Ovary (tissue), 9 donors: ENCODE data around the gene DUSP12. TPM values are rescaled to one million over a fixed set of nuclear protein-coding genes. Genes with fewer than 3 reads are reported as not detected.

Experiments used
- DNase-seq, 5 donors: peaks; one replicate each; pipeline ENCODE4 v3.0.0-alpha.2; 2019 to 2020
- H3K27ac ChIP-seq, 2 donors: fragments of 200-600 bp; one replicate each; pipeline versions ENCODE4 v1.5.1 to v1.8.0; 2019 to 2022
- H3K27me3 ChIP-seq: fragments of 200-600 bp; one replicate; pipeline ENCODE4 v1.8.0; 2022
- H3K36me3 ChIP-seq: fragments of 200-600 bp; sonication (generic); one replicate; pipeline ENCODE4 v1.5.1; 2019
- H3K4me1 ChIP-seq: one replicate; pipeline ENCODE4 v1.8.1; 2013; ENCODE audit warnings: mild to moderate bottlenecking, moderate library complexity; ENCODE audit not compliant: insufficient read depth
- H3K4me3 ChIP-seq: fragments of 200-600 bp; sonication (generic); one replicate; pipeline ENCODE4 v1.5.1; 2017
- H3K9me3 ChIP-seq, 2 donors: fragments of 200-600 bp in 1 of 2; sonication (generic) in 1 of 2; one replicate each; pipeline versions ENCODE4 v1.5.1 to v1.8.1; 2013 to 2019; ENCODE audit warnings: mild to moderate bottlenecking in 1 of 2, moderate library complexity in 1 of 2
- EP300 ChIP-seq: sonication (generic); formaldehyde crosslinking; IDR thresholded peaks from one replicate; pipeline ENCODE4 v1.6.1; 2017; ENCODE audit warnings: antibody characterized with exemption
- POLR2A ChIP-seq: fragments of 450-650 bp; IDR thresholded peaks from one replicate; pipeline ENCODE4 v1.6.1; 2017; ENCODE audit warnings: antibody characterized with exemption, mild to moderate bottlenecking, moderate library complexity
- WGBS, 3 donors: extraction: QIAGEN DNeasy Blood & Tissue Kit in 1 of 3; methylation state at CpG; one replicate each; pipeline versions ENCODE4 v1.1.5 to v1.1.7; 2013 to 2017; 5-methylcytosine and 5-hydroxymethylcytosine counted together
- intact Hi-C, 4 donors: fragments of 100-400 bp; cut with DNase I; formaldehyde crosslinking; loops; one replicate each; pipeline versions ENCODE4 v1.11.0 to v1.15.1; 2022 to 2023
- polyA plus RNA-seq, 2 donors: library from polyadenylated mRNA; stranded (reverse); fragments of 200-250 nt in 1 of 2; fragments of 350-450 nt in 1 of 2; fragmentation: Illumina TruSeq in 1 of 2; extraction: RNeasy Lipid Tissue Mini Kit (QIAGEN cat#74804) in 1 of 2; gene quantifications; one replicate each; pipeline ENCODE4 v1.2.3, GENCODE V29; 2013 to 2014
- total RNA-seq, 7 donors: library from RNA; depleted of rRNA in 2 of 7; stranded (reverse); fragments of >200 nt in 2 of 7; fragmentation: NEBNext Ultra II Directional in 3 of 7; extraction: Animal tissue kit (Norgen Biotek cat#: 25700) in 3 of 7; gene quantifications; one replicate each; pipeline versions ENCODE4 v1.1.0 to v1.2.4, GENCODE V29; 2016 to 2023
- TF ChIP-seq, protein P1 (sequence below), 3 donors: fragments of 450-650 bp in 2 of 3; fragments of 200-600 bp in 1 of 3; IDR thresholded peaks; one replicate each; pipeline versions ENCODE4 v1.5.1 to v1.8.0; 2016 to 2022; ENCODE audit warnings: antibody characterized with exemption in 3 of 3, mild to moderate bottlenecking in 1 of 3
- donor health status: DM: no; HTN: no; CAD: no; lungs with moderate emphysema.
- donor health status: DM: no; HTN: no; CAD: no.
- donor health status: Bipolar disorder and iron deficiency.
- donor health status: DM: yes; HTN: yes; CAD: no.
- donor health status: DM: no; HTN: no; CAD: no.
- donor health status: DM: yes; HTN: yes; CAD: no.

Gene DUSP12
- total and polyA plus RNA-seq, 9 donors: 15.0 to 28.9 (median 19.8) TPM

DNA sequence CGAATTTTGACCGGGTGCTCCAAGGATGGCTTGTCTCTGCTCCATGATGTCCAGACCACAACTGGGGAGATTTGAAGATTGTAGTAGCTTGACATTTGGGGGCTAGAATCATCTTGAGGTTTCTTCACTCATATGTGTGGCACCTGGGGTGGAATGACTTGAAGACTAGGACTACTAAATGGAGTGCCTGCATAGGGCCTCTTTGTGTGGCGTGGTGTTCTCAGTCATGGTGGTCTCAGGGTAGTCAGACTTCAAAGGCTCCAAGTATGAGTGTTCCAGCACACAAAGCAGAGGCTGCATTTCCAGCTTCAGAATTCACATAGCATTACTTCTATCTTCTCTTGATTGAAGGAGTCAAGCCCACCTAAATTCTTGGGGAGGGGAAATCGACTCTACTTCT, 33.3 kb downstream of the DUSP12 start:
- Histone ChIP-seq H3K4me1 (no peaks in the 10 kb centered on the region), H3K36me3 (no peaks in the 10 kb centered on the region), H3K27ac (no peak overlapping the region), H3K4me3 (no peak overlapping the region), H3K27me3 (no peaks in the 10 kb centered on the region), H3K9me3 (no peaks in the 10 kb centered on the region)
- no peak for TF ChIP-seq POLR2A
- TF ChIP-seq, protein P1, sequence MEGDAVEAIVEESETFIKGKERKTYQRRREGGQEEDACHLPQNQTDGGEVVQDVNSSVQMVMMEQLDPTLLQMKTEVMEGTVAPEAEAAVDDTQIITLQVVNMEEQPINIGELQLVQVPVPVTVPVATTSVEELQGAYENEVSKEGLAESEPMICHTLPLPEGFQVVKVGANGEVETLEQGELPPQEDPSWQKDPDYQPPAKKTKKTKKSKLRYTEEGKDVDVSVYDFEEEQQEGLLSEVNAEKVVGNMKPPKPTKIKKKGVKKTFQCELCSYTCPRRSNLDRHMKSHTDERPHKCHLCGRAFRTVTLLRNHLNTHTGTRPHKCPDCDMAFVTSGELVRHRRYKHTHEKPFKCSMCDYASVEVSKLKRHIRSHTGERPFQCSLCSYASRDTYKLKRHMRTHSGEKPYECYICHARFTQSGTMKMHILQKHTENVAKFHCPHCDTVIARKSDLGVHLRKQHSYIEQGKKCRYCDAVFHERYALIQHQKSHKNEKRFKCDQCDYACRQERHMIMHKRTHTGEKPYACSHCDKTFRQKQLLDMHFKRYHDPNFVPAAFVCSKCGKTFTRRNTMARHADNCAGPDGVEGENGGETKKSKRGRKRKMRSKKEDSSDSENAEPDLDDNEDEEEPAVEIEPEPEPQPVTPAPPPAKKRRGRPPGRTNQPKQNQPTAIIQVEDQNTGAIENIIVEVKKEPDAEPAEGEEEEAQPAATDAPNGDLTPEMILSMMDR (IDR thresholded peaks at IDR 0.05): no peak
- TF ChIP-seq EP300: no peak
- WGBS, 3 donors: 97 to 100% (median 99%) methylated on average over 4 of the region's 4 CpGs
- intact Hi-C loops: no loop called here
- DNase-seq: no peak

DNA sequence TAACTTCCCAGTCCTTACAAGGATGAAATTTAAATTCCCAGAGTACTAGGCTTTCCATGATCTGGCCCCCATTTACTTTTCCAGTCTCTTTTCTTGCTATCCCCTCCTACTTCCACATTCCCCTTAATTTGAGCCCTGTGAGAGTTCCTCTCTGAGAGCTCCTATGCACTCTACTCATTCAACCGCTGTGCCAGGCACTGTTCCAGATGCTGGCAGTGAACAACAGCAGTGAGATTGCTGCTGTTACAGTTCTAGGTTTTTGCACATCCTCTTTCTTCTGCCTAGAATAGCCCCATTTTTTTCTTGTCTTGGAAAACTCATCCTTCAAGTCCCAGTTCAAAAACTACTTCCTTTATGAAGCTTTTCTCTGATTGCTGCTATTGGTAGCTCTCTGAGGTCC, 35.4 kb downstream of the DUSP12 start:
- H3K36me3 ChIP-seq: no peaks in the 10 kb centered on the region
- intact Hi-C loops: no loop called here
- H3K27me3 ChIP-seq: no peaks in the 10 kb centered on the region

DNA sequence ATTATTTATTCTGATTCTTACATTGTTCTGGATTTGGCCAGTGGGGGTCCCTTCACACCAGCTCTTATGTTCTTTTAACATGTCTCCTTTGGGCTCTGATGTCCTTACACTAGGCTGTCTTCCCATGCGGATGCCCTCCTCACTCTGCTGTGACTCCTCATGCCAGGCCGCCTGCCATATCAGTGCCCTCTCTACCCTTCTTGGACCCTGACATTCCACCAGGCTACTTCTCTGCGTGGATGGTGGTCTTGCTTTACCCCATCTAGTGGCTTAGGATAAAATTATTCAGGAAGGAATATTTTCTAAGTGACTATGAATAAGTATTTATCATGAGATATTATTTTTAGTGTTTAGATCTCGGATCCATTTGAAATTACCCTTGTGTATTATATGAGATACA, 37.8 kb downstream of the DUSP12 start:
- Histone ChIP-seq H3K27ac (no peak overlapping the region), H3K4me3 (no peak overlapping the region), H3K9me3 (no peaks in the 10 kb centered on the region), H3K27me3 (no peaks in the 10 kb centered on the region), H3K36me3 (no peaks in the 10 kb centered on the region), H3K4me1 (no peaks in the 10 kb centered on the region)
- WGBS, 3 donors: 68 to 71% (median 69%) methylated on average over 4 of the region's 4 CpGs
- DNase-seq: no peak
- intact Hi-C loops: no loop called here
- TF ChIP-seq, protein P1 (IDR thresholded peaks at IDR 0.05): no peak
- TF ChIP-seq POLR2A: no peak
- TF ChIP-seq EP300: no peak

More for the DNA sequence above, 35.4 kb downstream of the DUSP12 start:
- Histone ChIP-seq H3K4me3 (no peak overlapping the region), H3K27ac (no peak overlapping the region), H3K9me3 (no peaks in the 10 kb centered on the region), H3K4me1 (no peaks in the 10 kb centered on the region)
- no peak for DNase-seq
- WGBS, 3 donors: 86 to 94% (median 91%) methylated on average over 1 of the region's 1 CpG
- no peak for TF ChIP-seq EP300
- TF ChIP-seq POLR2A: no peak
- TF ChIP-seq, protein P1 (IDR thresholded peaks at IDR 0.05): no peak

GRCh38 chr1:161790587-161791317, 41.2 kb downstream of the DUSP12 start:
- intact Hi-C loops: loop anchor here (5.0 to 10.0 kb wide), 3 partner anchors 244 to 604 kb away; no protein-coding TSS in a partner anchor
- Histone ChIP-seq H3K36me3 (no peaks in the 10 kb centered on the region), H3K9me3 (no peaks in the 10 kb centered on the region), H3K4me3 (no peak overlapping the region), H3K27me3 (no peaks in the 10 kb centered on the region), H3K4me1 (no peaks in the 10 kb centered on the region), H3K27ac (no peak overlapping the region)
- no peak for TF ChIP-seq POLR2A
- no peak for TF ChIP-seq EP300
- TF ChIP-seq, protein P1 (IDR thresholded peaks at IDR 0.05): no peak
- DNase-seq: no peak
- 86 to 90% (median 88%) methylated on average over 4 of the region's 4 CpGs for WGBS, 3 donors
